Activated T-helper 1 cell treated with anti-CD3 and anti-CD28 coated beads, Interleukin-12 subunit alpha, Interleukin-12 subunit beta, Interleukin-2, Interleukin-4 antibody, amounts not matched to agents 30 ng/mL and 10 ng/mL and 1 ng/mL, durations not matched to agents 14 hours and 24 hours and 36 hours (primary cell): ENCODE measurements around the gene PNMA8A. TPM values are rescaled to one million over a fixed set of nuclear protein-coding genes. Genes with fewer than 3 reads are reported as not detected.
A peak's percentile ranks its signal among the peaks of the same experiment; 100 is the strongest.

ENCODE experiments used
- DNase-seq: peaks from one replicate; pipeline ENCODE4 v3.0.0; 2021; ENCODE audit warnings: low spot score
- H3K27ac Mint-ChIP-seq: one replicate; pipeline ENCODE4 v1.8.0; 2021; ENCODE audit warnings: mild to moderate bottlenecking, mixed read lengths
- H3K27me3 Mint-ChIP-seq: one replicate; pipeline ENCODE4 v1.8.0; 2022; ENCODE audit warnings: mild to moderate bottlenecking, moderate library complexity, mixed read lengths; ENCODE audit not compliant: insufficient read depth
- H3K36me3 Mint-ChIP-seq: one replicate; pipeline ENCODE4 v1.8.0; 2021; ENCODE audit warnings: low read depth, mixed read lengths
- H3K4me1 Mint-ChIP-seq: one replicate; pipeline ENCODE4 v1.8.0; 2021; ENCODE audit warnings: low read depth, mixed read lengths
- H3K4me3 Mint-ChIP-seq: one replicate; pipeline ENCODE4 v1.8.0; 2021; ENCODE audit warnings: mild to moderate bottlenecking, moderate library complexity, mixed read lengths
- H3K9me3 Mint-ChIP-seq: one replicate; pipeline ENCODE4 v1.8.0; 2021; ENCODE audit warnings: mixed read lengths
- intact Hi-C: fragments of 100-400 bp; cut with micrococcal nuclease; formaldehyde crosslinking; loops from one replicate; pipeline ENCODE4 v1.15.1; 2024
- total RNA-seq: library from RNA; stranded (reverse); gene quantifications from 2 replicates; pipeline ENCODE4 v1.2.3, GENCODE V29; 2022

PNMA8A gene
- total RNA-seq, 1 donor from 2014 or later = not detected

- Mint-ChIP-seq H3K36me3 (no peaks in the 10 kb centered on the region), H3K4me3 (no peak overlapping the region), H3K4me1 (no peaks in the 10 kb centered on the region), H3K27ac (peak overlapping the region; percentile 67), H3K27me3 (peaks cover 67% of the 10 kb centered on the region), H3K9me3 (no peaks in the 10 kb centered on the region)
- intact Hi-C loops = no loop called here
- DNase-seq = no peak
These were observed 17.2 kb upstream of the PNMA8A start for GRCh38 chr19:46488551-46488950.

- peak; percentile 61 for DNase-seq
- no peaks in the 10 kb centered on the region for H3K4me1 Mint-ChIP-seq
- H3K36me3 Mint-ChIP-seq = no peaks in the 10 kb centered on the region
- H3K9me3 Mint-ChIP-seq = no peaks in the 10 kb centered on the region
- no peak overlapping the region for H3K4me3 Mint-ChIP-seq
- H3K27ac Mint-ChIP-seq = peak overlapping the region; percentile 67
- intact Hi-C loops = loop anchor here (1.0 kb wide), 3 partner anchors 86 to 208 kb away; no protein-coding TSS in a partner anchor
- H3K27me3 Mint-ChIP-seq = peaks cover 69% of the 10 kb centered on the region
These were observed 16.6 kb upstream of the PNMA8A start for GRCh38 chr19:46487802-46488445.

GRCh38 chr19:46487178-46487801 lies 15.9 kb upstream of the PNMA8A start:
- no peak overlapping the region for H3K27ac Mint-ChIP-seq
- H3K4me3 Mint-ChIP-seq = no peak overlapping the region
- no peaks in the 10 kb centered on the region for H3K9me3 Mint-ChIP-seq
- DNase-seq = no peak
- H3K36me3 Mint-ChIP-seq = no peaks in the 10 kb centered on the region
- no peaks in the 10 kb centered on the region for H3K4me1 Mint-ChIP-seq
- intact Hi-C loops = loop anchor here (1.0 kb wide), 3 partner anchors 85 to 207 kb away; no protein-coding TSS in a partner anchor
- H3K27me3 Mint-ChIP-seq = peaks cover 71% of the 10 kb centered on the region

- Mint-ChIP-seq H3K4me3 (no peak overlapping the region), H3K27me3 (peaks cover 65% of the 10 kb centered on the region), H3K36me3 (no peaks in the 10 kb centered on the region), H3K27ac (no peak overlapping the region), H3K4me1 (no peaks in the 10 kb centered on the region), H3K9me3 (no peaks in the 10 kb centered on the region)
- intact Hi-C loops = no loop called here
- no peak for DNase-seq
These were observed 15.0 kb upstream of the PNMA8A start for GRCh38 chr19:46486358-46486757.

GRCh38 chr19:46484656-46485055 lies 13.3 kb upstream of the PNMA8A start:
- intact Hi-C loops = no loop called here
- Mint-ChIP-seq H3K4me1 (no peaks in the 10 kb centered on the region), H3K27me3 (peaks cover 54% of the 10 kb centered on the region), H3K9me3 (no peaks in the 10 kb centered on the region), H3K27ac (no peak overlapping the region), H3K4me3 (no peak overlapping the region), H3K36me3 (no peaks in the 10 kb centered on the region)
- no peak for DNase-seq

- intact Hi-C loops = no loop called here
These were observed 11.3 kb upstream of the PNMA8A start for GRCh38 chr19:46482631-46483030.

GRCh38 chr19:46481947-46482346 lies 10.6 kb upstream of the PNMA8A start:
- no peaks in the 10 kb centered on the region for H3K36me3 Mint-ChIP-seq
- no peaks in the 10 kb centered on the region for H3K9me3 Mint-ChIP-seq
- H3K4me1 Mint-ChIP-seq = no peaks in the 10 kb centered on the region
- no peak overlapping the region for H3K4me3 Mint-ChIP-seq
- intact Hi-C loops = no loop called here
- H3K27ac Mint-ChIP-seq = no peak overlapping the region
- DNase-seq = no peak
- peaks cover 32% of the 10 kb centered on the region for H3K27me3 Mint-ChIP-seq

More at GRCh38 chr19:46482631-46483030, 11.3 kb upstream of the PNMA8A start:
- peaks cover 34% of the 10 kb centered on the region for H3K27me3 Mint-ChIP-seq
- H3K9me3 Mint-ChIP-seq = no peaks in the 10 kb centered on the region
- no peaks in the 10 kb centered on the region for H3K4me1 Mint-ChIP-seq
- no peak overlapping the region for H3K4me3 Mint-ChIP-seq
- DNase-seq = no peak
- no peaks in the 10 kb centered on the region for H3K36me3 Mint-ChIP-seq
- H3K27ac Mint-ChIP-seq = no peak overlapping the region

- H3K27me3 Mint-ChIP-seq = peaks cover 27% of the 10 kb centered on the region
- no peaks in the 10 kb centered on the region for H3K9me3 Mint-ChIP-seq
- H3K27ac Mint-ChIP-seq = no peak overlapping the region
- H3K36me3 Mint-ChIP-seq = no peaks in the 10 kb centered on the region
- no peak overlapping the region for H3K4me3 Mint-ChIP-seq
- no peak for DNase-seq
- no peaks in the 10 kb centered on the region for H3K4me1 Mint-ChIP-seq
- intact Hi-C loops = no loop called here
These were observed 10.0 kb upstream of the PNMA8A start for GRCh38 chr19:46481223-46481848.

GRCh38 chr19:46480415-46480814 lies 9.1 kb upstream of the PNMA8A start:
- Mint-ChIP-seq H3K36me3 (no peaks in the 10 kb centered on the region), H3K4me1 (no peaks in the 10 kb centered on the region), H3K4me3 (no peak overlapping the region), H3K27me3 (peaks cover 26% of the 10 kb centered on the region), H3K9me3 (no peaks in the 10 kb centered on the region), H3K27ac (no peak overlapping the region)
- intact Hi-C loops = no loop called here
- DNase-seq = no peak

GRCh38 chr19:46478356-46478986 lies 7.1 kb upstream of the PNMA8A start:
- Mint-ChIP-seq H3K4me3 (no peak overlapping the region), H3K4me1 (no peaks in the 10 kb centered on the region), H3K9me3 (no peaks in the 10 kb centered on the region), H3K27ac (peak overlapping the region; percentile 71), H3K27me3 (peaks cover 27% of the 10 kb centered on the region), H3K36me3 (no peaks in the 10 kb centered on the region)
- no peak for DNase-seq
- intact Hi-C loops = no loop called here

- peaks cover 28% of the 10 kb centered on the region for H3K27me3 Mint-ChIP-seq
- intact Hi-C loops = no loop called here
- no peaks in the 10 kb centered on the region for H3K4me1 Mint-ChIP-seq
- H3K36me3 Mint-ChIP-seq = no peaks in the 10 kb centered on the region
- no peaks in the 10 kb centered on the region for H3K9me3 Mint-ChIP-seq
- DNase-seq = no peak
- no peak overlapping the region for H3K27ac Mint-ChIP-seq
- H3K4me3 Mint-ChIP-seq = no peak overlapping the region
These were observed 4.6 kb upstream of the PNMA8A start for GRCh38 chr19:46475986-46476385.

- DNase-seq = no peak
- H3K27me3 Mint-ChIP-seq = peaks cover 30% of the 10 kb centered on the region
- no peaks in the 10 kb centered on the region for H3K4me1 Mint-ChIP-seq
These were observed 2.8 kb upstream of the PNMA8A start for GRCh38 chr19:46474211-46474610.

GRCh38 chr19:46472592-46472991 lies 1.2 kb upstream of the PNMA8A start:
- no peak for DNase-seq
- no peaks in the 10 kb centered on the region for H3K4me1 Mint-ChIP-seq
- no peaks in the 10 kb centered on the region for H3K36me3 Mint-ChIP-seq
- H3K4me3 Mint-ChIP-seq = no peak overlapping the region
- H3K9me3 Mint-ChIP-seq = no peaks in the 10 kb centered on the region
- intact Hi-C loops = no loop called here
- no peak overlapping the region for H3K27ac Mint-ChIP-seq
- peaks cover 36% of the 10 kb centered on the region for H3K27me3 Mint-ChIP-seq

More at GRCh38 chr19:46474211-46474610, 2.8 kb upstream of the PNMA8A start:
- Mint-ChIP-seq H3K27ac (no peak overlapping the region), H3K36me3 (no peaks in the 10 kb centered on the region), H3K9me3 (no peaks in the 10 kb centered on the region), H3K4me3 (no peak overlapping the region)
- intact Hi-C loops = no loop called here
